Activated naive CD8-positive, alpha-beta T cell treated with anti-CD3 and anti-CD28 coated beads, Interleukin-2, amount 50 U/mL, for 24 hours (primary cell): ENCODE results near the gene SERF2.
"Not testable (repeated sequence)": the region's sequence is repeated elsewhere in the genome, so short reads cannot be mapped to it uniquely, and the experiment has no call there.

Experiments used
- ATAC-seq: fragments of 150-1000 bp; cut with Tn5 transposase; one replicate; pipeline ENCODE4 v1.10.0; 2021
- DNase-seq: peaks from one replicate; pipeline ENCODE4 v3.0.0; 2021
- H3K27ac Mint-ChIP-seq: one replicate; pipeline ENCODE4 v1.8.0; 2021; ENCODE audit warnings: mild to moderate bottlenecking, mixed read lengths
- H3K27me3 Mint-ChIP-seq: one replicate; pipeline ENCODE4 v1.8.0; 2021; ENCODE audit warnings: mixed read lengths
- H3K36me3 Mint-ChIP-seq: one replicate; pipeline ENCODE4 v1.8.0; 2021; ENCODE audit warnings: low read depth, mixed read lengths
- H3K4me1 Mint-ChIP-seq: one replicate; pipeline ENCODE4 v1.8.0; 2021; ENCODE audit warnings: mixed read lengths
- H3K4me3 Mint-ChIP-seq: one replicate; pipeline ENCODE4 v1.8.0; 2021; ENCODE audit warnings: mild to moderate bottlenecking, moderate library complexity, mixed read lengths
- H3K9me3 Mint-ChIP-seq: one replicate; pipeline ENCODE4 v1.8.0; 2021; ENCODE audit warnings: mixed read lengths

Gene SERF2

GRCh38 chr15:43830691-43831275 is 38.7 kb downstream of the SERF2 start:
- H3K4me1 Mint-ChIP-seq, result peaks cover 48% of the 10 kb centered on the region
- not testable (repeated sequence) for DNase-seq, ATAC-seq, H3K27me3 Mint-ChIP-seq, H3K9me3 Mint-ChIP-seq, H3K27ac Mint-ChIP-seq, H3K4me3 Mint-ChIP-seq
- H3K36me3 Mint-ChIP-seq, result peaks cover 45% of the 10 kb centered on the region

- H3K27me3 Mint-ChIP-seq, H3K4me3 Mint-ChIP-seq, DNase-seq, H3K27ac Mint-ChIP-seq, ATAC-seq, H3K9me3 Mint-ChIP-seq: not testable (repeated sequence)
- peaks cover 53% of the 10 kb centered on the region for H3K36me3 Mint-ChIP-seq
- peaks cover 40% of the 10 kb centered on the region for H3K4me1 Mint-ChIP-seq
Observed at GRCh38 chr15:43831519-43832052, 39.5 kb downstream of the SERF2 start.

GRCh38 chr15:43832485-43832884 is 40.4 kb downstream of the SERF2 start:
- not testable (repeated sequence) for ATAC-seq, DNase-seq, H3K4me3 Mint-ChIP-seq, H3K27me3 Mint-ChIP-seq, H3K27ac Mint-ChIP-seq, H3K9me3 Mint-ChIP-seq
- H3K36me3 Mint-ChIP-seq, result peaks cover 55% of the 10 kb centered on the region
- peaks cover 34% of the 10 kb centered on the region for H3K4me1 Mint-ChIP-seq

GRCh38 chr15:43845421-43845820 is 53.3 kb downstream of the SERF2 start:
- DNase-seq, result no peak

More at GRCh38 chr15:43845421-43845820, 53.3 kb downstream of the SERF2 start:
- no peak overlapping the region for H3K27ac Mint-ChIP-seq
- H3K27me3 Mint-ChIP-seq, result no peaks in the 10 kb centered on the region
- H3K9me3 Mint-ChIP-seq, result no peaks in the 10 kb centered on the region
- H3K4me3 Mint-ChIP-seq, result no peak overlapping the region
- ATAC-seq, result no peak
- peaks cover 44% of the 10 kb centered on the region for H3K36me3 Mint-ChIP-seq
- H3K4me1 Mint-ChIP-seq, result no peaks in the 10 kb centered on the region
